Hindlimb muscle (tissue), 1 donor: Measurements from ENCODE around the gene GSDME. TPM values are rescaled to one million over a fixed set of nuclear protein-coding genes. Genes with fewer than 3 reads are reported as not detected.
A peak's percentile ranks its signal among the peaks of the same experiment; 100 is the strongest.

Experiments
- DNase-seq: peaks from one replicate; pipeline ENCODE4 v3.0.0-alpha.2; 2013
- polyA plus RNA-seq: library from polyadenylated mRNA; unstranded; fragments of 120-200 nt; gene quantifications from one replicate; pipeline ENCODE4 v1.2.1, GENCODE V29; 2013; ENCODE audit not compliant: insufficient read length

The GSDME gene
- polyA plus RNA-seq, 1 donor = 8.0 TPM

DNA sequence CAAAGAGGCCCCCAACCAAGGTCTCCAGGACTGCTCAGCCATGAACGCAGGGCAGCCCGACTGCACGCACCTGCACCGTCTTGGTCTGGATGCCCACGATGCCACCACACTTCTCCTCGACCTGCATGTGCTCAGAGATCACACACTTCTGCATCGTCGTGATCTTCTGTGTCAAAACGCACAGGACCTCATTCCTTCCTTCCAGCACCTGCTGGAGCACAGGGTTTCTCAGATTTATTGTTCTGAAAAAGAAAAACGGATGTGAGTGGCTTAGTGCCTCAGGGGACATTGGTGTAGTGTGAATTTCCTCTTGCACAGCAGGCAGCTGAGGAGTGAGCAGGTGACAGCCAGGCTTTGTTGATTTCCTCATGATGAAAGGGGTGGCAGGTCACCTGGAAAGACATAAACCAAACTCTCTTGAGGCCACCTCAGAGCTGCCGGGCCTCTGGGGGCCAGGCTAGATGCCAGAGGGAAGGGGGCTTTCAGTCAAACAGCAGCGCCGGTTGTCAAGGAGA is 38.2 kb downstream of the GSDME start:
- DNase-seq = no peak

DNA sequence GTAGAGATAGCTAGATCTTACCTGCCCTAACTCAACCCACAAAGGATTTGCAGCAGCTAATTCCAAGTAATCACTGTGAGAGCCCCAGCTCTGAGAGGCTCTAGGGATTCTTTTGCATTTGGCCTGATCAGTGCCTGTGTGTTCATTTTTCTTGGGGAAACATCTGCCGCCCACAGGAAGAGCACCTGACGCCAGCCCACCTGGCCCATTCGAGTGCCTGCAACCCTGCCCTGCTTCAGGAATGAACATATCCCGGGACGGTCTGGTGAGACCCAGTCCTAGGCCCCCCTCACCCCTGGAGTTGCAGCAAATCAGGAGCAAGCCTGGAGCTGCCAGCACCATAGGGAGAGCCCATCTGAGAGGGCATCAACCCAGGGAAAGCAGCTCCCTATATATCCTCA is 38.8 kb downstream of the GSDME start:
- no peak for DNase-seq

GRCh38 chr7:24717694-24718320 is 39.5 kb downstream of the GSDME start:
- DNase-seq = no peak

DNA sequence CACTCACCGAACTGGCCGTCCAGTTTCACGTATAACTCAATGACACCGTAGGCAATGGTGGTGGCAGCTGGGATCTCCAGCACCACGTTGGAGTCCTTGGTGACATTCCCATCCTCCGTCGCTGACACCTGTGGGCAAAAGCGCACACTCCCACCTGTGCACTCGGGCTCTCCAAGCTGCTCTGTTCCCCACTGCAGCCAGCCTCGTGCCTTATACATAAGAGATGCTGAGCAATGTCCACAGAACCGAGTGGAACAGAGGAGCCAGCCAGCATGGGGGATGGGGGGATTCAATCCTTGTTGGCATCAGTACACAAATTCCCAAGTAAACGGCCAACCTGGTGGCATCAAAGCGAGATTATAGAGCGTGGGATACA is 40.0 kb downstream of the GSDME start:
- no peak for DNase-seq

DNA sequence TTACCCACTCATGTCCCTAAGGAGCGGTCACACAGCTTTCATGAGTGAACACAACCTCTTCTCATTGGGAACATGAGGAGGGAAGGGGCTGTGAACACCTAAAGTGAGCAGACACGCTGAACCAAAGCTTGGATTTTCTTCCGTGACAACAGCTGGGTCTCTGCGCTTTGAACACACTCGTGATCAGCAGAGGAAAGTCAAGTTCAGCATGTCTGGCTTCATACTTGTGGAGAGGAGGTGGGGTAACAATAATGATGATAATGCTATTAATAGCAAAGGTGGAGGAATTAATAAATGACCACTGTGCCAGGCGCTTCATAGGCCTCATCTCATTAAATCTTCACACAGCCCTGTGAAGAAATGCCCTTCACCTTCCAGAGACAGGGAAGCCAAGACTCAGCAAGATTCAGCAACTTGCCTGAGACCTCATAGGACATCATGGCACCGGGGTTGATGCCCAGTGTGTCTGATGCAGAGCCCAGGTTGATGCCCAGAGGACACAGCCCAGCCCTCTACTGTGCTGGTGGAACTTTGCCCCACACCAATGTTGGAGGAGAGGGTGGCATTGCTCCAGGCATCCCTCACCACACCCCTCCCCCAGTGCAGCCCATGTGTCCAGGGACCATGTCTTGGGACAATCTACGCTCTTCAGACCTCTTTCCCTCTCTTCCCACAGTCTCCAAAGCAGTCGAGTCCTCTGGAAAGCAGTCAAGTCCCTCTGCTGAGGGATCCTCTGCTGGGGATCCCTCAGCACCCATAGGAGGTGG is 40.6 kb downstream of the GSDME start:
- DNase-seq = no peak

DNA sequence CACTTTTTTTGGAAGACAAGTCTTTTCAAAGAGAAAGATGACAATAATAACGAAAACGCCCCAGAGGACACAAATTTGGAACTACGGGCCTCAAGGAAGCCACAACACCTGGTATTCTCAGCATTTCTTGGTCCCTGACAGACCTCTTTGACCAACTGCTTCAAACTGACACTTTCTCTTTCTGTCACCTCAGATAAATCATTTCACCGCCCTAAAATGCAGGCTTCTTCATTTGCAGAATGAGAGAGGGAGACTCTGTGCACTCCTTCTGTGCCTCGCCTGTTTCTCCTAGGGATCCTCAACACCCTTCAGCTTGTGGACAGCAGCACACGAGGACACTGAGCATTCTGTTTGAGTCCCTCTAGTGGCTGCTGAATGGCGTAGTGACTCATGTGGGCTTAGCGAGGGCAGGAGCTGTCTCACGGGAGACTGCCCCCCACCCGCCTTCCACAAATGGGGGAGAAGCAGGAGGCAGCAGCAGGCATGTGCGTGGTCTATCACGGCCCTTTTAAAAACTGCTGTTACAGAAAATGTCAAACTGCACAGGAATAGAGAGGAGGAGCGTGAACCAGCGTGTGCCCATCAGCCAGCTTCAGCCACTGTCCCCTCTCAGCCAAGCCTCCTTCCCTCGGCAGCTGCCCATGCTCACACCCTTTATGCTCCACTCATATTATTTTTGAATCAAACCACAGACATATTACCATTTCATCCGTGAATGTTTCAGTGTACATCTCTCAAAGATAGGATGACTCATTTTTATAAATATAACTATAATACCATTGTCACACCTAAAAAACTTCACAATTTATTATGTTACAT is 41.4 kb downstream of the GSDME start:
- no peak for DNase-seq

- no peak for DNase-seq
Measured at GRCh38 chr7:24715171-24715570, 42.1 kb downstream of the GSDME start.

GRCh38 chr7:24714676-24715010 is 42.6 kb downstream of the GSDME start:
- DNase-seq = no peak

GRCh38 chr7:24713850-24714675 is 43.2 kb downstream of the GSDME start:
- no peak for DNase-seq

GRCh38 chr7:24713039-24713793 is 44.0 kb downstream of the GSDME start:
- no peak for DNase-seq

GRCh38 chr7:24709585-24710360 is 47.5 kb downstream of the GSDME start:
- DNase-seq = no peak

DNA sequence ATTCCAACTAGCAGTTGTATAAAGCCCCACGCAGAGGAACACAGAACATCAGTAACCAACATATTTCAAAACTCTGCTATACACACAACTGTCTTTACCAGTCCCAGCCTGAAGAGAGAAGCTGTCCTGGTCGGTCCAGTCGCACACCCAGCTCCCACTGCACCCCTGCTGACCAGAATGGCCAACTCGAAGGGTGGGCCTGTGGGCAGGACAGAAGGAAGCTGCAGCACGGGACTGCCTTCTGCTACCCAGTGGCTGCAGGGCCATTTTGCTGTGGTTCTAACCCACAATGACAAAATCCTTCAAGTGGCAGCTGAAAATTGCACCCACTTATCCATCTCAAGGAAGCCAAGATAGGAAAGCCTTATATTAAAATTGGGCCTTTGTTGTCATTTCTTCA is 48.2 kb downstream of the GSDME start:
- DNase-seq = no peak

- DNase-seq = no peak
Measured at GRCh38 chr7:24707988-24708615, 49.2 kb downstream of the GSDME start.

GRCh38 chr7:24706211-24707170 is 50.8 kb downstream of the GSDME start:
- DNase-seq = no peak

DNA sequence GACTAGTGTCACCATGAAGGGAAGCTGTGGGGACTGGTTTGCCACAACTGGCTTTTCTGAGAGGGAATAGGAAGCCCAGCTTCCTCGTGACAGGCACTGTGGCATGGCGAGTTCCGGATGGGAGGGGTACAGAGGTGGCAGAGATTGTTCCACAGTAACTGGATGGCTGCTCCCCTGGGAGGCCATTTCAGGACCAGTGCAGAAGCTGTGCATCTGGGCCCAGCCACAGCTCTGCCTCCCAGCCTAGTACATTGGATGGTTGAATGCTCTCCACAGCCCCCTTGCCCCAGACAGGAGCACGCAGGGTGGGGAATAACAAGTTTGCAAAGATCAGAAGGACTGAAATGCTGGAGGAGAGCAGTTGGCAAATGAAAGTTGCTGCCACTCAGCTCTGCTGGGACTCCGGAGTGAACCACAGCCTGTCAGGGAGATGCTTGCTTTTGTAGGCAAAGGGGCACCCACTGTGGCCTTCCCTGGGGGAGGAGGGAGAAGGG is 51.8 kb downstream of the GSDME start:
- no peak for DNase-seq

DNA sequence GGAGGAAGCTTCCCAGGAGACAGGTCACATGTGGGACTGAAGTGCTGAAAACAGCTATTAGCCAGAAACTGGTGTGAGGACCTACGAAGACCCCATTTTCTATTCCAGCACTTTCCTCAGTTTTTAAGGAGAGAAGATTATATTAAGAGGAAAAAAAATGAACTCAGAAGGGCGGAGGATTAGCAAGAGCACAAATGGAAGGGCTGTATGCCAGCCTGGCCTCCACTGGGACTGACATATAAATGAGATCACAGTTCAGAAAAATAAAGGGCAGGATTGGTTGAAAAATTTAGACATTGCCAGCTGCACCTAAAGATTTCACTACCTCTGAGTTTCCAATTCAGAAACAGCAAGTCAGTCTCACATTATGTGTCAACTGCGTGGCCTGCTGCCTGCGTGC is 53.0 kb downstream of the GSDME start:
- no peak for DNase-seq

GRCh38 chr7:24703296-24703695 is 54.0 kb downstream of the GSDME start:
- no peak for DNase-seq

GRCh38 chr7:24702755-24703154 is 54.5 kb downstream of the GSDME start:
- DNase-seq = peak; percentile 47
